HCT116 (cell line): ENCODE measurements around the gene VTI1A. TPM values are rescaled to one million over a fixed set of nuclear protein-coding genes. Genes with fewer than 3 reads are reported as not detected.
A peak's percentile ranks its signal among the peaks of the same experiment; 100 is the strongest.

Source experiments
- ATAC-seq: fragments of 200-7000 bp; cut with Tn5 transposase; 2 replicates; pipeline ENCODE4 v1.9.1; 2020; ENCODE audit warnings: mild to moderate bottlenecking, moderate library complexity
- BruUV-seq: library from RNA; stranded (reverse); fragments of 400-500 nt; replicated peaks from 2 replicates; lab custom pipeline; 2021; lab: Mats Ljungman, UMichigan
- CTCF ChIA-PET: fragments of 300-600 bp; sonication (Branson Sonifier 250); formaldehyde crosslinking; loops from one replicate; lab custom pipeline; 2021; ENCODE audit warnings: antibody characterized with exemption; lab: Charles Lee
- POLR2A ChIA-PET: fragments of 300-600, 350-600 bp; sonication (Branson Sonifier 250); formaldehyde crosslinking; loops from one replicate; lab custom pipeline; 2021; ENCODE audit warnings: antibody characterized with exemption; lab: Charles Lee
- RAD21 ChIA-PET, 2 experiments: fragments of 300-600 bp; sonication (Branson Sonifier 250); formaldehyde crosslinking; loops; one replicate each; lab custom pipeline; 2023; ENCODE audit warnings: low total read pairs in 2 of 2; ENCODE audit not compliant: uncharacterized antibody in 2 of 2, unreplicated experiment in 2 of 2, low non-redundant PET in 1 of 2; lab: Charles Lee
- DNase-seq: peaks from one replicate; pipeline ENCODE4 v3.0.0-alpha.2; 2010; ENCODE audit warnings: low read depth, low spot score
- H2AFZ ChIP-seq: fragments of 200-600 bp; shearing (Covaris generic), sonication (generic); 2 replicates; pipeline ENCODE4 v1.6.1; 2017; ENCODE audit warnings: low read depth, mixed run types, mixed read lengths, antibody characterized with exemption, low read length; ENCODE audit not compliant: poor library complexity, severe bottlenecking
- H3K27ac ChIP-seq: 2 replicates; pipeline ENCODE4 v1.5.1; 2012; ENCODE audit warnings: low read depth, low read length
- H3K27me3 ChIP-seq: fragments of 200-600 bp; sonication (generic); 2 replicates; pipeline ENCODE4 v1.6.1; 2016; ENCODE audit warnings: mixed run types, low read length, mixed read lengths; ENCODE audit not compliant: insufficient read depth
- H3K36me3 ChIP-seq, 2 experiments: fragments of 200-500 bp in 1 of 2; fragments of 200-600 bp in 1 of 2; sonication (Bioruptor generic) in 1 of 2; sonication (generic) in 1 of 2; 2 replicates each; pipeline versions ENCODE4 v1.5.1 to v1.6.1; 2014 to 2016; ENCODE audit warnings: low read length in 2 of 2, inconsistent platforms in 1 of 2, mixed read lengths in 1 of 2, mixed run types in 1 of 2; ENCODE audit not compliant: insufficient read depth in 2 of 2, control insufficient read depth in 1 of 2
- H3K4me1 ChIP-seq, 2 experiments: fragments of 200-600 bp in 1 of 2; sonication (generic) in 1 of 2; 2 replicates each; pipeline versions ENCODE4 v1.5.1 to v1.6.1; 2012 to 2017; ENCODE audit warnings: low read length in 2 of 2, inconsistent platforms in 1 of 2, mild to moderate bottlenecking in 1 of 2, mixed read lengths in 1 of 2, mixed run types in 1 of 2, moderate library complexity in 1 of 2; ENCODE audit not compliant: insufficient read depth in 2 of 2, control insufficient read depth in 1 of 2
- H3K4me2 ChIP-seq: fragments of 200-600 bp; sonication (generic); 2 replicates; pipeline ENCODE4 v1.6.1; 2017; ENCODE audit warnings: mixed run types, low read length, mixed read lengths
- H3K4me3 ChIP-seq, 2 experiments: fragments of 200-600 bp in 1 of 2; sonication (generic) in 1 of 2; replicated peaks in 1 of 2; 2 replicates each; pipeline ENCODE4 v1.5.1; 2011 to 2016; ENCODE audit warnings: low read length in 2 of 2, control low read depth in 1 of 2, low read depth in 1 of 2, mild to moderate bottlenecking in 1 of 2, mixed read lengths in 1 of 2, mixed run types in 1 of 2
- H3K79me2 ChIP-seq: fragments of 200-600 bp; sonication (generic); 2 replicates; pipeline ENCODE4 v1.6.1; 2017; ENCODE audit warnings: mild to moderate bottlenecking, mixed run types, low read length, moderate library complexity, mixed read lengths; ENCODE audit not compliant: insufficient read depth
- H3K9ac ChIP-seq: fragments of 200-600 bp; sonication (generic); 2 replicates; pipeline ENCODE4 v1.6.1; 2016; ENCODE audit warnings: low read length, mixed read lengths
- H3K9me2 ChIP-seq: fragments of 200-600 bp; sonication (generic), shearing (Covaris generic); 2 replicates; pipeline ENCODE4 v1.6.1; 2017; ENCODE audit warnings: mixed run types, mild to moderate bottlenecking, moderate library complexity; ENCODE audit not compliant: insufficient read depth
- H3K9me3 ChIP-seq, 2 experiments: fragments of 200-500 bp in 1 of 2; fragments of 200-600 bp in 1 of 2; sonication (Bioruptor generic) in 1 of 2; sonication (generic) in 1 of 2; 2 replicates each; pipeline ENCODE4 v1.6.1; 2014 to 2017; ENCODE audit warnings: low read length in 2 of 2, mixed read lengths in 2 of 2, inconsistent platforms in 1 of 2, low read depth in 1 of 2, mild to moderate bottlenecking in 1 of 2, mixed run types in 1 of 2, moderate library complexity in 1 of 2; ENCODE audit not compliant: control insufficient read depth in 1 of 2, insufficient read depth in 1 of 2
- H4K20me1 ChIP-seq: fragments of 200-600 bp; sonication (generic), shearing (Covaris generic); 2 replicates; pipeline ENCODE4 v1.6.1; 2017; ENCODE audit warnings: mixed run types, mild to moderate bottlenecking, moderate library complexity; ENCODE audit not compliant: insufficient read depth
- CEBPB ChIP-seq: IDR thresholded peaks from 2 replicates; pipeline ENCODE4 v1.6.1; 2012; ENCODE audit warnings: low read depth
- CTCF ChIP-seq, 3 experiments: fragments of 200-600 bp in 1 of 3; sonication (generic) in 1 of 3; IDR thresholded peaks in 2 of 3; conservative IDR thresholded peaks in 1 of 3; 2 replicates each; pipeline ENCODE4 v1.5.1; 2012 to 2017; ENCODE audit warnings: low read depth in 2 of 3, low read length in 2 of 3, antibody characterized with exemption in 1 of 3, borderline replicate concordance in 1 of 3, control low read depth in 1 of 3, mild to moderate bottlenecking in 1 of 3, mixed read lengths in 1 of 3, mixed run types in 1 of 3, moderate library complexity in 1 of 3; ENCODE audit not compliant: insufficient read depth in 1 of 3
- ELF1 ChIP-seq: IDR thresholded peaks from 2 replicates; pipeline ENCODE4 v1.6.1; 2012; ENCODE audit warnings: low read depth, borderline replicate concordance
- EZH2phosphoT487 ChIP-seq: fragments of 200-600 bp; IDR thresholded peaks from 2 replicates; pipeline ENCODE4 v1.6.1; 2018; ENCODE audit warnings: antibody characterized with exemption, borderline replicate concordance
- FOSL1 ChIP-seq: IDR thresholded peaks from 2 replicates; pipeline ENCODE4 v1.6.1; 2012; ENCODE audit warnings: low read depth
- JUND ChIP-seq: IDR thresholded peaks from 2 replicates; pipeline ENCODE4 v1.6.1; 2012
- MAX ChIP-seq: IDR thresholded peaks from 2 replicates; pipeline ENCODE4 v1.6.1; 2012
- POLR2A ChIP-seq: IDR thresholded peaks from 2 replicates; pipeline ENCODE4 v1.7.0; 2011; ENCODE audit warnings: borderline replicate concordance; ENCODE audit not compliant: insufficient read depth, insufficient read length; ENCODE audit errors: extremely low read depth
- POLR2AphosphoS5 ChIP-seq: IDR thresholded peaks from 2 replicates; pipeline ENCODE4 v1.6.1; 2011; ENCODE audit warnings: mild to moderate bottlenecking, low read depth, low read length, moderate library complexity
- RAD21 ChIP-seq: IDR thresholded peaks from 2 replicates; pipeline ENCODE4 v1.6.1; 2012; ENCODE audit warnings: low read depth, mild to moderate bottlenecking
- SP1 ChIP-seq: IDR thresholded peaks from 2 replicates; pipeline ENCODE4 v1.6.1; 2012; ENCODE audit warnings: low read depth
- SRF ChIP-seq: IDR thresholded peaks from 2 replicates; pipeline ENCODE4 v1.6.1; 2012; ENCODE audit warnings: low read depth
- TCF7L2 ChIP-seq: IDR thresholded peaks from 2 replicates; pipeline ENCODE4 v1.7.0; 2011; ENCODE audit warnings: borderline replicate concordance, inconsistent platforms; ENCODE audit not compliant: insufficient read depth, insufficient read length; ENCODE audit errors: extremely low read depth
- YY1 ChIP-seq: IDR thresholded peaks from 2 replicates; pipeline ENCODE4 v1.6.1; 2011; ENCODE audit warnings: low read length, low read depth, moderate library complexity, mild to moderate bottlenecking; ENCODE audit not compliant: insufficient replicate concordance; ENCODE audit errors: extremely low read depth
- ZNF274 ChIP-seq: fragments of 200-500 bp; sonication (Bioruptor generic); IDR thresholded peaks from 2 replicates; pipeline ENCODE4 v1.6.1; 2014; ENCODE audit warnings: mild to moderate bottlenecking, low read depth, low read length, inconsistent platforms
- intact Hi-C: fragments of 100-400 bp; cut with micrococcal nuclease; formaldehyde crosslinking; loops from 2 replicates; pipeline ENCODE4 v1.10.0; 2022
- total RNA-seq: library from RNA; stranded (reverse); gene quantifications from one replicate; pipeline ENCODE4 v1.2.1, GENCODE V29; 2021; ENCODE audit not compliant: unreplicated experiment
- TF ChIP-seq, protein P1 (sequence below): IDR thresholded peaks from 2 replicates; pipeline ENCODE4 v1.6.1; 2011; ENCODE audit warnings: mild to moderate bottlenecking, low read length, moderate library complexity; ENCODE audit not compliant: insufficient replicate concordance; ENCODE audit errors: extremely low read depth

The VTI1A gene
- total RNA-seq, 1 experiment from 2014 or later = 80.7 TPM

GRCh38 chr10:112531421-112531820, 84.4 kb downstream of the VTI1A start (continued):
- TF ChIP-seq POLR2AphosphoS5 = 0 out of 2 replicates have a peak, but pooled peaks have one; percentile 4
- peak; percentile 17 for TF ChIP-seq POLR2A
- TF ChIP-seq ZNF274 = no peak
- no peak for TF ChIP-seq ELF1
- TF ChIP-seq, protein P1, sequence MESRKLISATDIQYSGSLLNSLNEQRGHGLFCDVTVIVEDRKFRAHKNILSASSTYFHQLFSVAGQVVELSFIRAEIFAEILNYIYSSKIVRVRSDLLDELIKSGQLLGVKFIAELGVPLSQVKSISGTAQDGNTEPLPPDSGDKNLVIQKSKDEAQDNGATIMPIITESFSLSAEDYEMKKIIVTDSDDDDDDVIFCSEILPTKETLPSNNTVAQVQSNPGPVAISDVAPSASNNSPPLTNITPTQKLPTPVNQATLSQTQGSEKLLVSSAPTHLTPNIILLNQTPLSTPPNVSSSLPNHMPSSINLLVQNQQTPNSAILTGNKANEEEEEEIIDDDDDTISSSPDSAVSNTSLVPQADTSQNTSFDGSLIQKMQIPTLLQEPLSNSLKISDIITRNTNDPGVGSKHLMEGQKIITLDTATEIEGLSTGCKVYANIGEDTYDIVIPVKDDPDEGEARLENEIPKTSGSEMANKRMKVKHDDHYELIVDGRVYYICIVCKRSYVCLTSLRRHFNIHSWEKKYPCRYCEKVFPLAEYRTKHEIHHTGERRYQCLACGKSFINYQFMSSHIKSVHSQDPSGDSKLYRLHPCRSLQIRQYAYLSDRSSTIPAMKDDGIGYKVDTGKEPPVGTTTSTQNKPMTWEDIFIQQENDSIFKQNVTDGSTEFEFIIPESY = no peak
- TF ChIP-seq RAD21 = no peak
- no peak for TF ChIP-seq EZH2phosphoT487

DNA sequence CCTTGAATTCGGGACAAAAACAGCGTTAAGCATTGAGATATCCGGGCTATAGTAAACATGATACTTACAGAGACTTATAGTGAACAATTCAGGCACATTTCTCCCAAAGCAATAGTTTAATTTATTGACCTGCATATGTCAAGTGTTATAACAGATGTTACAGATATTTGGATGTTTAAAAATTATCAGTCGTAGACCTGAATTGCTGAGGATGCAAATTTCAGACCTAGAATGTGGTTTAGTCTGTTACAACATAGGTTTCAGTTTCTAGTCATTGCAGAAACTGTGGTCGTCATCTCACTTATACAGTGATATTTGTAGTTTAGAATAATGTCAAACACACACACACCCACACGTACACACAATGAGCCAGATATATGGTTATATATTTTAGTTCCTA, 85.2 kb downstream of the VTI1A start:
- no peak for ATAC-seq
- ChIA-PET POLR2A (interaction anchor here (1.3 to 4.0 kb wide), 5 partner anchors 9 to 60 kb away, joined by 3 to 49 read pairs (median 5); no protein-coding TSS in a partner anchor), RAD21 (no interaction called here), CTCF (interaction anchor here (1.1 to 3.0 kb wide), 4 partner anchors 12 to 853 kb away, joined by 3 to 12 read pairs (median 4); no protein-coding TSS in a partner anchor)
- H2AFZ ChIP-seq = no peak overlapping the region
- H3K9ac ChIP-seq = peak overlapping the region; percentile 78
- intact Hi-C loops = no loop called here
- DNase-seq = no peak
- H3K27ac ChIP-seq = peak overlapping the region; percentile 90
- H3K79me2 ChIP-seq = peaks cover 87% of the 10 kb centered on the region
- H4K20me1 ChIP-seq = no peaks in the 10 kb centered on the region
- no TSS peak for BruUV-seq
- no peaks in the 10 kb centered on the region for H3K27me3 ChIP-seq
- no peaks in the 10 kb centered on the region for H3K36me3 ChIP-seq
- peak overlapping the region; percentile 76 for H3K4me2 ChIP-seq
- peaks cover 92 to 99% of the 10 kb centered on the region in 2 experiments for H3K4me1 ChIP-seq
- TF ChIP-seq, protein P1 = no peak
- TF ChIP-seq SP1 (peak; percentile 10; the same call in 1 of the 2 replicates), MAX (peak; percentile 38), SRF (no peak), CTCF (IDR thresholded peaks at IDR 0.05 in 2 of 3, conservative IDR thresholded peaks at IDR 0.05 in 1 of 3; ENCODE audit: borderline replicate concordance in 1 of 3, insufficient read depth in 1 of 3, low read depth in 2 of 3, low read length in 2 of 3) (no peak), JUND (0 out of 2 replicates have a peak, but pooled peaks have one; percentile 35), ZNF274 (no peak), TCF7L2 (no peak), FOSL1 (0 out of 2 replicates have a peak, but pooled peaks have one; percentile 2), POLR2AphosphoS5 (0 out of 2 replicates have a peak, but pooled peaks have one; percentile 29), CEBPB (peak; percentile 72; the same call in 1 of the 2 replicates), YY1 (no peak)
- H3K4me3 ChIP-seq = peak overlapping the region; percentile 24 to 52
- no peaks in the 10 kb centered on the region for H3K9me2 ChIP-seq
- H3K9me3 ChIP-seq = no peaks in the 10 kb centered on the region
